HG03175 (cell line): Measurements from ENCODE around the gene PAX2.

ENCODE experiments used
- ATAC-seq: cut with Tn5 transposase; IDR thresholded peaks from one replicate; pipeline ENCODE4 v1.9.1; 2021; ENCODE audit warnings: mild to moderate bottlenecking, moderate library complexity; ENCODE audit not compliant: unreplicated experiment

Gene PAX2

DNA sequence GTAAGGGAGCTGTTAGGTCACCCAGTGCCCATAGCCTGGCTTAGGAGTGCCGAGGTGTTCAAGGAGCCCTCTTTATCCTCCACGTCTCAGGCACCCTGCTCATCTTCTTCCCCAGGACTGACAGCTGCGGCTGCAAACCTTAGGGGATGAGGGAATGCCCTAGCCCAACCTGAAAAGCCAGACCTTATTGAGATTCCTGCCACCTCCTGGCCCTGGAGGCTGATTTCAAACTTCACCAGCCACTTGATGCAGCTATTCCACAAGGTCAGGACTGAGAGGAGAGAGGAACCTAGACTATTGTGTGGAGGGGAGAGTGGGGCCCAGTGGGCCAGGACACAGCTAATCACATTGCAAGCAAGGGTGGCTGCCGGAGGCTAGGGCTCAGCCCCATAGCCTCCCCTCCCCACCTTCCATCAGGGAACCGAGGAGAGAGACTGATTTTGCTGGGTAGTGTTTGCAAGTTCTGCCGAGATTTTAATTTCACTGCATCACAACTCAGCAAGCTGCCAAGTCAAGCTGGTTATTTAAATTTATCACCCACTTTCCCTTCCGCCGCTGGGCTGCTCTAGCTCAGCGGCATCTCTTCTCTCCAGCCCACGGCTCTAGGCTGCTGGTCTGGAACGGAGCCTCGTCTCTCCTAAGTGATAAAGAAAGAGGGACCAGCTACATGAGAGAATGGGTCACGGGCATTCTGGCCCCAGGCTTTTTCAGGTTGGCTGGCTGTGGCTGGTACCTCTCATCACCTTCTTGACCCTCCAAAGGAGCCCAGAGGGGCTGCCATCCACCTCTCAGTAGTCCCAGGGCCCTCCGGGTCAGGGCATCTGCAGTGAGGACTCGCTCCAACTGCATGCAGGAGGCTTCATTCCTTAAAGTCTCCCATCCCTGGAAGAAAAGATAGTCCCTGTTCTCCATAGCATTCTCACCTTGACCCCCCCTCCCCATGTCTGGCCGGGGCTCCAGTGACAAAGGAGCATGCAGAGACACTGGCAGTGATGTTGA is 66.7 kb downstream of the PAX2 start:
- no peak for ATAC-seq

- ATAC-seq, result no peak
Observed at GRCh38 chr10:100812978-100813377, 67.6 kb downstream of the PAX2 start.

GRCh38 chr10:100814751-100815474 is 69.5 kb downstream of the PAX2 start:
- ATAC-seq, result no peak

DNA sequence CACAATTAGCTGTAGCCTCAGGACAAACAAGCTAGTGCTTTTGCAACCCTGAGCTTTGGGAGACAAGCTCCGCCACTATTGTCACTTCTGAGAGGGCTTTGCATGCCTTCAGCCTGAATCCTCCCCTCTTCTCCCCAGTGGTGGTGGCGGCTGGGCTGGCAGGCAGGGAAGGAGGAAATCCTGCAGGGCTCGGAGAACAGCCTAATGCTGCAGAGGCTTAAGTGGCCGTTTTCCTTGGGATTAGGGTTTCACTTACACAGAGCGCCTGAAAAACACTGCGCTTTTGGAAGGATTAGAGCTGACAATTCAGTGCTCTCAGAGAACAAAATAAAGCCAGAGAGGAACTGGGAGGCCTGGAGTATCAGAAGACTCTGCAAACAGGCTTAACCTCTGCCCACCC is 71.3 kb downstream of the PAX2 start:
- no peak for ATAC-seq

DNA sequence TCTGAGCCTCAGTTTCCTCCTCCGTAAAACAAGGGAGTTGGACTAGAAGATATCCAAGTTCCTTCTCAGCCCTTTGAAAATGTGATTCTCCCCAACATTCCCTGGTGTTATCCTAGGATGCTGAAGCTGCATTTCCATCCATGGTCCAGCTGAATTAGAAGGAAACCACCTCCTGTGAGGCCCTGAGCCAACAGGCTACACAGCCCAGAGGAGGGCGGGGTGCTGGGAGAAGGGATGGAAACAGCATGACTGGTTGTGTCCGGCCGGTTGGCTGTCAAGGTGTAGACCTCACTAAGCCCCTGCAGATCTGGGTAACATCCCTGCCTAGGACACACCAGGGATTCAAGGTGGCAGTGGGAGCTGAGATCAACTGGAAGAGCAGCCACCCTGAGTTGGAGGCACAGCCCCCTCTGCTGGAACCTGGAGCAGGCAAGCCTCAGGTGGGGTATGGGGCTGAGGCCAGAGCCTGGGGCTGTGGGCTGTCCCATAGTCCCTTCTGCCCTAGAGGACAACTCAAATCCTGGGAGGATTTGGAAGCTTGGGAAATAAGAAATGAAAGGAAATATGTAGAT is 72.0 kb downstream of the PAX2 start:
- no peak for ATAC-seq

GRCh38 chr10:100819424-100819823 is 74.0 kb downstream of the PAX2 start:
- ATAC-seq, result no peak

DNA sequence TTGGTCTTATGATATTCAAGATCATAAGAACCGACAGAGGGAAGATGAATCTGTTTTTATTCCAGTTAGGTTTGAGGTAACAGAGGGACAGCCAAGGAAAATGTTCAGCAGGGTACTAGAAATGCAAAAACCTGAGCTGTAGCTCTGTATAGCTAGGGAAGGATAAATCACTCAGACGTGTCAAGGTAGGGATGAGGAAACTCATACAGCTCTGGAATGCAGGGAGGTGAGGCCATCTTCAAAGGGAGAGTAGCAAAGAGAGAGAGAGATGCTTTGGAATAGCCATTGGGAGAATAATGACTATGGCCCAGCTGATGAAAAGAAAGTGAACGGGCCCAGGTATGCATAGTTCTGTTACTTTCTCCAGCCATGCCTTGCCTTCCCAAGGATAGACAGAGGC is 77.8 kb downstream of the PAX2 start:
- no peak for ATAC-seq

GRCh38 chr10:100824886-100825285 is 79.5 kb downstream of the PAX2 start:
- ATAC-seq, result no peak

- ATAC-seq, result no peak
Observed at GRCh38 chr10:100825325-100825875, 80.0 kb downstream of the PAX2 start.

GRCh38 chr10:100826031-100826651 is 80.8 kb downstream of the PAX2 start:
- no peak for ATAC-seq

DNA sequence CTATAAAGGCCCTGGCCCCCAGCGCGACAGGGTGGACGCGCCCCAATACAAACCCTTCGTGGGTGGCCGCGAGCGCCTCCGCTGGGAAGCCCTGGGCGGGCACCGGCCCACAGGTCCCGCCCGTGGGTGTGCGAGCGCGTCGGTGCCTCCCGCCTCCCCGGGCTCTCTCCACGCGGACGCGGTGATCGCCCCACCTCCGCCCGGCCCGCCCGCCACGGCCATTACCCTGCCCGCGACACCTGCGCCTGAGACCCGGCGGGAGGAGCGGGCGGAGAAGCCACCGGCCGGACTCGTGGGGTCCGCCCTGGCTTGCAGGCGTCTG is 81.2 kb downstream of the PAX2 start:
- no peak for ATAC-seq

DNA sequence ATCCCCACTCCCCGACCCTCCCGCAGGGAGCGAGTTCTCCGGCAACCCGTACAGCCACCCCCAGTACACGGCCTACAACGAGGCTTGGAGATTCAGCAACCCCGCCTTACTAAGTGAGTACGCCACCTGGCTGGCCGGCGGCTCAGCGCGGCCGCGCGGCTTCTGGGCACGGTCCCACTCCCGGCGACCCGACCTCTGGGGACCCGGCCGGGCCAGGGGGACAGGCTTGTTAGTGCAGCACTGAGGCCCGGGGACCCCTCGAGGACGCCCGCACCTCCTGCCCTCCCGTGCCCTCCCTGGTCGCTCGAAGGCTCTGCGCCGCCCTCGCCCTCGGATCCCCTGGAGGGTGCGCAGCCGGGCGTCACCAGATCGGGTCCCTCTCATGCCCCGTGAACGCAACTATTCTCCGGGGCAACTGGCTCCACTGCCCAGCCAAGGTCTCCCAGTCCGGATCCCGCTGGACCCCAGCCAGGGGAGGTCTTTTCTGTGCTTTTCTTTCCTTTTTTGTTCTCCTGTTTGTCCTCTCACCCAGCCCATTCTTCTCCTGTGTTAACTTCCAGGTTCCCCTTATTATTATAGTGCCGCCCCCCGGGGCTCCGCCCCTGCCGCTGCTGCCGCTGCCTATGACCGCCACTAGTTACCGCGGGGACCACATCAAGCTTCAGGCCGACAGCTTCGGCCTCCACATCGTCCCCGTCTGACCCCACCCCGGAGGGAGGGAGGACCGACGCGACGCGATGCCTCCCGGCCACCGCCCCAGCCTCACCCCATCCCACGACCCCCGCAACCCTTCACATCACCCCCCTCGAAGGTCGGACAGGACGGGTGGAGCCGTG is 81.8 kb downstream of the PAX2 start:
- no peak for ATAC-seq

- no peak for ATAC-seq
Observed at GRCh38 chr10:100827819-100828737, 82.7 kb downstream of the PAX2 start.

- ATAC-seq, result no peak
Observed at GRCh38 chr10:100828738-100829096, 83.3 kb downstream of the PAX2 start.

- ATAC-seq, result no peak
Observed at GRCh38 chr10:100829097-100829870, 83.9 kb downstream of the PAX2 start.

DNA sequence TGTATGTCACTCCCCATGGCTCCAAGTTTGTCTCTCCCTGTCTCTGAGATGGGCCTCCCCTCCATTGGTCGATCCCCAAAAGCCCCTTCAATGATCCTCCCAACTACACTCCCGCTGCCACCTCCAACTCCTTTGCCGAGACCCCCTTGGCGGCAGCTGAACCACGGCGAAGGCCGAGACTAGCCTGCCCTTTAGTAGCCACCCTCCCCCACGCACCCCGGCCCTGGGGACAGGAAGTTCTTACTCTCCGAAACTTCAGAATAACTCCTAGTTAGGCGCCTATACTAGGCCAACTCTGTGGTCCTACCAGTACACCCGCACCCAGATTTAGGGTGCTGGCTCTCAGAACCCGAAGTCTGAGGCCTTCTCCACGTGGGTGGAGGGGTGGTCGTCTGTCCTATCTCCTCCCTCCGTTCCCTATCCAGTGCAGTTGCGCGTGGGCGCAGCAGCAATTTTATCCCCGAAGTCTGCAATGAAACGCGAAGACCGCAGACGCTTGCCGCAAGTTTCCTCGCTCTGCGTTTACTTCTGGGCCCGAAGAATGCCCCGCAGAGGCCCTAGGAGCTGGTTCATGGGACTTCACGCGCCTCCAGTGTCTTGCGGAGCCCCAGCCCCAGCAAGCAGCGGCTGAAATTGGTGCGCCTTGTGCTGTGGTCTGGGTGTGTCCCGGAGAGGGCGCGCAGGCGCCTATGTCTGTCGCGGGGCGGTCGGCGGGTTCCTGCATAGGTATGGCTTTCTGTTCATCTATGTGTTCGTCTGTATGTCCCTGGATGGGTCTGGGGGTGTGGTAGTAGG is 84.7 kb downstream of the PAX2 start:
- no peak for ATAC-seq

DNA sequence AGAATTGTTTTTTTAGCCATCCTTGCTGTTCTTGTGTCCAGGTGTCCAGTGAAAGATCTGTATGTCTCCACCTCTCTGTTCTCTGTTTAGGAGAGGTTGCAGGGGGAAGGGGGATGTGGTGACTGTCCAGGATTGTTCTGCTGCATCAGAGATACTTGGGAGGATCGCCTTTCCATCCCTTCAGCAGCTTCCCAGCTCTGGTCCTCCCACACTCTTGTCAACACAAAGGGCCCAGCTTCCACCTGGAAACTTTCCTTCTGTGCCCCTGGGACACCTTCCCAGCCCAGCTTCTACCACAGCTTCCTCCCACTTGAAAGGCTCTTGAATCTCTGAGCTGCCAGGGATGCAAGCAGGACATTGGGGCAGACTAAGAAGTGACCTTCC is 85.3 kb downstream of the PAX2 start:
- ATAC-seq, result no peak

GRCh38 chr10:100831742-100832141 is 86.4 kb downstream of the PAX2 start:
- no peak for ATAC-seq
